ENCODE measurements around the gene UCK2. TPM values are rescaled to one million over a fixed set of nuclear protein-coding genes. Genes with fewer than 3 reads are reported as not detected.
A peak's percentile ranks its signal among the peaks of the same experiment; 100 is the strongest.

The UCK2 gene
- polyA plus RNA-seq, 2 of the 4 experiments (the other 2 are of a cell fraction) = 72.4 to 98.9 TPM

GRCh38 chr1:165855010-165855838, 27.8 kb downstream of the UCK2 start (continued):
- no peak for TF ChIP-seq HMGXB4 (CRISPR knock-in tag; IDR thresholded peaks at IDR 0.05; ENCODE audit: borderline replicate concordance)
- TF ChIP-seq FOSL2 (IDR thresholded peaks at IDR 0.05) = no peak
- TF ChIP-seq FOSL2 (CRISPR knock-in tag; IDR thresholded peaks at IDR 0.05) = no peak
- no peak for TF ChIP-seq RARB (CRISPR knock-in tag; IDR thresholded peaks at IDR 0.05)
- no peak for TF ChIP-seq ZNF302 (CRISPR knock-in tag; IDR thresholded peaks at IDR 0.05)
- TF ChIP-seq CBX8 (IDR thresholded peaks at IDR 0.05) = no peak
- no peak for TF ChIP-seq MAZ (IDR thresholded peaks at IDR 0.05; ENCODE audit: borderline replicate concordance, low read depth, low read length)
- no peak for TF ChIP-seq SREBF2 (IDR thresholded peaks at IDR 0.05)
- no peak for TF ChIP-seq KDM5A (IDR thresholded peaks at IDR 0.05)
- TF ChIP-seq E2F6 (IDR thresholded peaks at IDR 0.05; ENCODE audit: borderline replicate concordance, low read depth) = no peak
- TF ChIP-seq GATA3 (IDR thresholded peaks at IDR 0.05; ENCODE audit: borderline replicate concordance) = no peak
- TF ChIP-seq RAD21 (conservative IDR thresholded peaks at IDR 0.05 in 1 of 2, IDR thresholded peaks at IDR 0.05 in 1 of 2) = no peak

- Histone ChIP-seq H3K9me3 (no peaks in the 10 kb centered on the region), H3K27ac (peak overlapping the region; percentile 50 to 66; a peak in 5 of 6 replicates), H3K4me3 (no peak overlapping the region), H3K4me1 (peaks cover 77% of the 10 kb centered on the region), H3K4me2 (peak overlapping the region; percentile 65)
- no peak for TF ChIP-seq ZC3H11A (IDR thresholded peaks at IDR 0.05)
- no peak for TF ChIP-seq NR3C1 (IDR thresholded peaks at IDR 0.05)
- no peak for TF ChIP-seq MAFK (IDR thresholded peaks at IDR 0.05; ENCODE audit: partially characterized antibody)
- no peak for TF ChIP-seq CTCF (IDR thresholded peaks at IDR 0.05)
- TF ChIP-seq ZNF302 (CRISPR knock-in tag; IDR thresholded peaks at IDR 0.05) = no peak
- no peak for TF ChIP-seq ELK1 (IDR thresholded peaks at IDR 0.05; ENCODE audit: low read depth, low read length)
- no peak for TF ChIP-seq HOXB13 (CRISPR knock-in tag; IDR thresholded peaks at IDR 0.05; ENCODE audit: low read depth)
- no peak for TF ChIP-seq RFX5 (IDR thresholded peaks at IDR 0.05)
- no peak for TF ChIP-seq SMC3 (IDR thresholded peaks at IDR 0.05)
- no peak for TF ChIP-seq CHD2 (IDR thresholded peaks at IDR 0.05; ENCODE audit: low read length, partially characterized antibody)
- ChIA-PET CTCF (interaction anchor here (0.6 to 1.0 kb wide), 2 partner anchors 27 to 286 kb away, joined by 3 to 4 read pairs; no protein-coding TSS in a partner anchor), POLR2A (interaction anchor here (0.5 to 2.3 kb wide), 4 partner anchors 27 to 1129 kb away, joined by 3 to 6 read pairs (median 5); partner anchors contain the start of gene TMCO1)
- no peak for ATAC-seq
- no peak for DNase-seq (ENCODE audit: low read depth in 1 of 2, low spot score in 1 of 2)
- no peak for FAIRE-seq
- 66% methylated on average over 3 of the region's 3 CpGs for WGBS (ENCODE audit: missing lambda C conversion rate)
These were observed 28.6 kb downstream of the UCK2 start for GRCh38 chr1:165856021-165856420.

Data from A549 (cell line).